Suppressor macrophage treated with lipopolysaccharide for 4 hours (primary cell): ENCODE measurements around the gene LUC7L.
"Not testable (repeated sequence)": the region's sequence is repeated elsewhere in the genome, so short reads cannot be mapped to it uniquely, and the experiment has no call there.

Experiments
- DNase-seq: peaks from one replicate; pipeline ENCODE4 v3.0.0-alpha.2; 2020

Gene LUC7L

DNA sequence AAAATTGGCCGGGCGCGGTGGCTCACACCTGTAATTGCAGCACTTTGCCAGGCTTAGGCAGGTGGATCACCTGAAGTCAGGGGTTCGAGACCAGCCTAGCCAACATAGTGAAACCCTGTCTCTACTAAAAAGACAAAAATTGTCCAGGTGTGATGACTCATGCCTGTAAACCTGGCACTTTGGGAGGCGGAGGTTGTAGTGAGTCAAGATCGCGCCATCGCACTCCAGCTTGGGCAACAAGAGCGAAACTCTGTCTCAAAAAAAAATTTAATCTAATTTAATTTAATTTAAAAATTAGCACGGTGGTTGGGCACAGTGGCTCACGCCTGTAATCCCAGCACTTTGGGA lies 50.6 kb downstream of the LUC7L start:
- no peak for DNase-seq

DNA sequence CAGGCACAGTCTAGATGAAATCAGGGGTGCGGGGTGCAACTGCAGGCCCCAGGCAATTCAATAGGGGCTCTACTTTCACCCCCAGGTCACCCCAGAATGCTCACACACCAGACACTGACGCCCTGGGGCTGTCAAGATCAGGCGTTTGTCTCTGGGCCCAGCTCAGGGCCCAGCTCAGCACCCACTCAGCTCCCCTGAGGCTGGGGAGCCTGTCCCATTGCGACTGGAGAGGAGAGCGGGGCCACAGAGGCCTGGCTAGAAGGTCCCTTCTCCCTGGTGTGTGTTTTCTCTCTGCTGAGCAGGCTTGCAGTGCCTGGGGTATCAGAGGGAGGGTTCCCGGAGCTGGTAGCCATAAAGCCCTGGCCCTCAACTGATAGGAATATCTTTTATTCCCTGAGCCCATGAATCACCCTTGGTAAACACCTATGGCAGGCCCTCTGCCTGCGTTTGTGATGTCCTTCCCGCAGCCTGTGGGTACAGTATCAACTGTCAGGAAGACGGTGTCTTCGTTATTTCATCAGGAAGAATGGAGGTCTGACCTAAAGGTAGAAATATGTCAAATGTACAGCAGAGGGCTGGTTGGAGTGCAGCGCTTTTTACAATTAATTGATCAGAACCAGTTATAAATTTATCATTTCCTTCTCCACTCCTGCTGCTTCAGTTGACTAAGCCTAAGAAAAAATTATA lies 51.1 kb downstream of the LUC7L start:
- no peak for DNase-seq

DNA sequence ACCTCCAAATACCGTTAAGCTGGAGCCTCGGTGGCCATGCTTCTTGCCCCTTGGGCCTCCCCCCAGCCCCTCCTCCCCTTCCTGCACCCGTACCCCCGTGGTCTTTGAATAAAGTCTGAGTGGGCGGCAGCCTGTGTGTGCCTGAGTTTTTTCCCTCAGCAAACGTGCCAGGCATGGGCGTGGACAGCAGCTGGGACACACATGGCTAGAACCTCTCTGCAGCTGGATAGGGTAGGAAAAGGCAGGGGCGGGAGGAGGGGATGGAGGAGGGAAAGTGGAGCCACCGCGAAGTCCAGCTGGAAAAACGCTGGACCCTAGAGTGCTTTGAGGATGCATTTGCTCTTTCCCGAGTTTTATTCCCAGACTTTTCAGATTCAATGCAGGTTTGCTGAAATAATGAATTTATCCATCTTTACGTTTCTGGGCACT lies 51.8 kb downstream of the LUC7L start:
- DNase-seq, result no peak

DNA sequence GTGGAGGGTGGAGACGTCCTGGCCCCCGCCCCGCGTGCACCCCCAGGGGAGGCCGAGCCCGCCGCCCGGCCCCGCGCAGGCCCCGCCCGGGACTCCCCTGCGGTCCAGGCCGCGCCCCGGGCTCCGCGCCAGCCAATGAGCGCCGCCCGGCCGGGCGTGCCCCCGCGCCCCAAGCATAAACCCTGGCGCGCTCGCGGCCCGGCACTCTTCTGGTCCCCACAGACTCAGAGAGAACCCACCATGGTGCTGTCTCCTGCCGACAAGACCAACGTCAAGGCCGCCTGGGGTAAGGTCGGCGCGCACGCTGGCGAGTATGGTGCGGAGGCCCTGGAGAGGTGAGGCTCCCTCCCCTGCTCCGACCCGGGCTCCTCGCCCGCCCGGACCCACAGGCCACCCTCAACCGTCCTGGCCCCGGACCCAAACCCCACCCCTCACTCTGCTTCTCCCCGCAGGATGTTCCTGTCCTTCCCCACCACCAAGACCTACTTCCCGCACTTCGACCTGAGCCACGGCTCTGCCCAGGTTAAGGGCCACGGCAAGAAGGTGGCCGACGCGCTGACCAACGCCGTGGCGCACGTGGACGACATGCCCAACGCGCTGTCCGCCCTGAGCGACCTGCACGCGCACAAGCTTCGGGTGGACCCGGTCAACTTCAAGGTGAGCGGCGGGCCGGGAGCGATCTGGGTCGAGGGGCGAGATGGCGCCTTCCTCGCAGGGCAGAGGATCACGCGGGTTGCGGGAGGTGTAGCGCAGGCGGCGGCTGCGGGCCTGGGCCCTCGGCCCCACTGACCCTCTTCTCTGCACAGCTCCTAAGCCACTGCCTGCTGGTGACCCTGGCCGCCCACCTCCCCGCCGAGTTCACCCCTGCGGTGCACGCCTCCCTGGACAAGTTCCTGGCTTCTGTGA lies 52.5 kb downstream of the LUC7L start, which contains the start of gene HBA1:
HBA1 (plus strand) TSS at position 204 of the 906 bp plus-strand sequence; CDS start at position 241, 37 bp downstream.
- DNase-seq, result not testable (repeated sequence)

DNA sequence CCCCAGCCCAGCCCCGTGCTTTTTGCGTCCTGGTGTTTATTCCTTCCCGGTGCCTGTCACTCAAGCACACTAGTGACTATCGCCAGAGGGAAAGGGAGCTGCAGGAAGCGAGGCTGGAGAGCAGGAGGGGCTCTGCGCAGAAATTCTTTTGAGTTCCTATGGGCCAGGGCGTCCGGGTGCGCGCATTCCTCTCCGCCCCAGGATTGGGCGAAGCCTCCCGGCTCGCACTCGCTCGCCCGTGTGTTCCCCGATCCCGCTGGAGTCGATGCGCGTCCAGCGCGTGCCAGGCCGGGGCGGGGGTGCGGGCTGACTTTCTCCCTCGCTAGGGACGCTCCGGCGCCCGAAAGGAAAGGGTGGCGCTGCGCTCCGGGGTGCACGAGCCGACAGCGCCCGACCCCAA lies 53.2 kb downstream of the LUC7L start:
- DNase-seq, result not testable (repeated sequence)

DNA sequence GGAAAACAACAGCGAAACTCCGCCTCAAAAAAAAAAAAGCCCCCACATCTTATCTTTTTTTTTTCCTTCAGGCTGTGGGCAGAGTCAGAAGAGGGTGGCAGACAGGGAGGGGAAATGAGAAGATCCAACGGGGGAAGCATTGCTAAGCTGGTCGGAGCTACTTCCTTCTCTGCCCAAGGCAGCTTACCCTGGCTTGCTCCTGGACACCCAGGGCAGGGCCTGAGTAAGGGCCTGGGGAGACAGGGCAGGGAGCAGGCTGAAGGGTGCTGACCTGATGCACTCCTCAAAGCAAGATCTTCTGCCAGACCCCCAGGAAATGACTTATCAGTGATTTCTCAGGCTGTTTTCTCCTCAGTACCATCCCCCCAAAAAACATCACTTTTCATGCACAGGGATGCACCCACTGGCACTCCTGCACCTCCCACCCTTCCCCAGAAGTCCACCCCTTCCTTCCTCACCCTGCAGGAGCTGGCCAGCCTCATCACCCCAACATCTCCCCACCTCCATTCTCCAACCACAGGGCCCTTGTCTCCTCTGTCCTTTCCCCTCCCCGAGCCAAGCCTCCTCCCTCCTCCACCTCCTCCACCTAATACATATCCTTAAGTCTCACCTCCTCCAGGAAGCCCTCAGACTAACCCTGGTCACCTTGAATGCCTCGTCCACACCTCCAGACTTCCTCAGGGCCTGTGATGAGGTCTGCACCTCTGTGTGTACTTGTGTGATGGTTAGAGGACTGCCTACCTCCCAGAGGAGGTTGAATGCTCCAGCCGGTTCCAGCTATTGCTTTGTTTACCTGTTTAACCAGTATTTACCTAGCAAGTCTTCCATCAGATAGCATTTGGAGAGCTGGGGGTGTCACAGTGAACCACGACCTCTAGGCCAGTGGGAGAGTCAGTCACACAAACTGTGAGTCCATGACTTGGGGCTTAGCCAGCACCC lies 54.0 kb downstream of the LUC7L start:
- DNase-seq, result peak; percentile 18

DNA sequence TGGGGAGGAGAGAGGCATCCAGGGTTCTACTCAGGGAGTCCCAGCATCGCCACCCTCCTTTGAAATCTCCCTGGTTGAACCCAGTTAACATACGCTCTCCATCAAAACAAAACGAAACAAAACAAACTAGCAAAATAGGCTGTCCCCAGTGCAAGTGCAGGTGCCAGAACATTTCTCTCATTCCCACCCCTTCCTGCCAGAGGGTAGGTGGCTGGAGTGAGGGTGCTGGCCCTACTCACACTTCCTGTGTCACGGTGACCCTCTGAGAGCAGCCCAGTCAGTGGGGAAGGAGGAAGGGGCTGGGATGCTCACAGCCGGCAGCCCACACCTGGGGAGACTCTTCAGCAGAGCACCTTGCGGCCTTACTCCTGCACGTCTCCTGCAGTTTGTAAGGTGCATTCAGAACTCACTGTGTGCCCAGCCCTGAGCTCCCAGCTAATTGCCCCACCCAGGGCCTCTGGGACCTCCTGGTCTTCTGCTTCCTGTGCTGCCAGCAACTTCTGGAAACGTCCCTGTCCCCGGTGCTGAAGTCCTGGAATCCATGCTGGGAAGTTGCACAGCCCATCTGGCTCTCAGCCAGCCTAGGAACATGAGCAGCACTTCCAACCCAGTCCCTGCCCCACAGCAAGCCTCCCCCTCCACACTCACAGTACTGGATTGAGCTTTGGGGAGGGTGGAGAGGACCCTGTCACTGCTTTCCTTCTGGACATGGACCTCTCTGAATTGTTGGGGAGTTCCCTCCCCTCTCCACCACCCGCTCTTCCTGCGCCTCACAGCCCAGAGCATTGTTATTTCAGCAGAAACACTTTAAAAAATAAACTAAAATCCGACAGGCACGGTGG lies 55.1 kb downstream of the LUC7L start:
- not testable (repeated sequence) for DNase-seq

DNA sequence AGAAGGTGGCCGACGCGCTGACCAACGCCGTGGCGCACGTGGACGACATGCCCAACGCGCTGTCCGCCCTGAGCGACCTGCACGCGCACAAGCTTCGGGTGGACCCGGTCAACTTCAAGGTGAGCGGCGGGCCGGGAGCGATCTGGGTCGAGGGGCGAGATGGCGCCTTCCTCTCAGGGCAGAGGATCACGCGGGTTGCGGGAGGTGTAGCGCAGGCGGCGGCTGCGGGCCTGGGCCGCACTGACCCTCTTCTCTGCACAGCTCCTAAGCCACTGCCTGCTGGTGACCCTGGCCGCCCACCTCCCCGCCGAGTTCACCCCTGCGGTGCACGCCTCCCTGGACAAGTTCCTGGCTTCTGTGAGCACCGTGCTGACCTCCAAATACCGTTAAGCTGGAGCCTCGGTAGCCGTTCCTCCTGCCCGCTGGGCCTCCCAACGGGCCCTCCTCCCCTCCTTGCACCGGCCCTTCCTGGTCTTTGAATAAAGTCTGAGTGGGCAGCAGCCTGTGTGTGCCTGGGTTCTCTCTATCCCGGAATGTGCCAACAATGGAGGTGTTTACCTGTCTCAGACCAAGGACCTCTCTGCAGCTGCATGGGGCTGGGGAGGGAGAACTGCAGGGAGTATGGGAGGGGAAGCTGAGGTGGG lies 55.9 kb downstream of the LUC7L start:
- not testable (repeated sequence) for DNase-seq

DNA sequence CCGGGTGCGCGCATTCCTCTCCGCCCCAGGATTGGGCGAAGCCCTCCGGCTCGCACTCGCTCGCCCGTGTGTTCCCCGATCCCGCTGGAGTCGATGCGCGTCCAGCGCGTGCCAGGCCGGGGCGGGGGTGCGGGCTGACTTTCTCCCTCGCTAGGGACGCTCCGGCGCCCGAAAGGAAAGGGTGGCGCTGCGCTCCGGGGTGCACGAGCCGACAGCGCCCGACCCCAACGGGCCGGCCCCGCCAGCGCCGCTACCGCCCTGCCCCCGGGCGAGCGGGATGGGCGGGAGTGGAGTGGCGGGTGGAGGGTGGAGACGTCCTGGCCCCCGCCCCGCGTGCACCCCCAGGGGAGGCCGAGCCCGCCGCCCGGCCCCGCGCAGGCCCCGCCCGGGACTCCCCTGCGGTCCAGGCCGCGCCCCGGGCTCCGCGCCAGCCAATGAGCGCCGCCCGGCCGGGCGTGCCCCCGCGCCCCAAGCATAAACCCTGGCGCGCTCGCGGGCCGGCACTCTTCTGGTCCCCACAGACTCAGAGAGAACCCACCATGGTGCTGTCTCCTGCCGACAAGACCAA lies 56.8 kb downstream of the LUC7L start, which contains the start of gene HBA2:
HBA2 (plus strand) TSS at position 503 of the 568 bp plus-strand sequence; CDS start at position 540, 37 bp downstream.
- DNase-seq, result not testable (repeated sequence)

DNA sequence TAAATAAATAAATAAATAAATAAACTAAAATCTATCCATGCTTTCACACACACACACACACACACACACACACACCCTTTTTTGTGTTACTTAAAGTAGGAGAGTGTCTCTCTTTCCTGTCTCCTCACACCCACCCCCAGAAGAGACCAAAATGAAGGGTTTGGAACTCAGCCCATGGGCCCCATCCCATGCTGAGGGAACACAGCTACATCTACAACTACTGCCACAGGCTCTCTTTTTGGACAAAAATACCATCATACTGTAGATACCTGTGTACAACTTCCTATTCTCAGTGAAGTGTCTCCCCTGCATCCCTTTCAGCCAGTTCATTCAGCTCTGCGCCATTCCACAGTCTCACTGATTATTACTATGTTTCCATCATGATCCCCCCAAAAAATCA lies 58.5 kb downstream of the LUC7L start:
- DNase-seq, result no peak

DNA sequence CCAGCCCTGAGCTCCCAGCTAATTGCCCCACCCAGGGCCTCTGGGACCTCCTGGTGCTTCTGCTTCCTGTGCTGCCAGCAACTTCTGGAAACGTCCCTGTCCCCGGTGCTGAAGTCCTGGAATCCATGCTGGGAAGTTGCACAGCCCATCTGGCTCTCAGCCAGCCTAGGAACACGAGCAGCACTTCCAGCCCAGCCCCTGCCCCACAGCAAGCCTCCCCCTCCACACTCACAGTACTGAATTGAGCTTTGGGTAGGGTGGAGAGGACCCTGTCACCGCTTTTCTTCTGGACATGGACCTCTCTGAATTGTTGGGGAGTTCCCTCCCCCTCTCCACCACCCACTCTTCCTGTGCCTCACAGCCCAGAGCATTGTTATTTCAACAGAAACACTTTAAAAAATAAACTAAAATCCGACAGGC lies 59.2 kb downstream of the LUC7L start:
- not testable (repeated sequence) for DNase-seq

DNA sequence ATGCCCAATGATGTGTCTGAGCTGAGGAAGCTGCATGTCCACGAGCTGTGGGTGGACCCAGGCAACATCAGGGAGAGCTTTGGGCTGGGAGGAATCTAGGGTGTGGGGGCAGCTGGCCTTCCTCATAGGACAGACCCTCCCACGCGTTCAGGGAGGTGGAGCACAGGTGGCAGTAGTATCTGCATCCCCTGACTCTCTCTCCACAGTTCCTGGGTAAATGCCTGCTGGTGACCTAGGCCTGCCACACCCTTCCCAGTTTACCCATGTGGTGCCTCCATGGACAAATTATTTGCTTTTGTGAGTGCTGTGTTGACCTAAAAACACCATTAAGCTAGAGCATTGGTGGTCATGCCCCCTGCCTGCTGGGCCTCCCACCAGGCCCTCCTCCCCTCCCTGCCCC lies 60.2 kb downstream of the LUC7L start:
- DNase-seq, result no peak

DNA sequence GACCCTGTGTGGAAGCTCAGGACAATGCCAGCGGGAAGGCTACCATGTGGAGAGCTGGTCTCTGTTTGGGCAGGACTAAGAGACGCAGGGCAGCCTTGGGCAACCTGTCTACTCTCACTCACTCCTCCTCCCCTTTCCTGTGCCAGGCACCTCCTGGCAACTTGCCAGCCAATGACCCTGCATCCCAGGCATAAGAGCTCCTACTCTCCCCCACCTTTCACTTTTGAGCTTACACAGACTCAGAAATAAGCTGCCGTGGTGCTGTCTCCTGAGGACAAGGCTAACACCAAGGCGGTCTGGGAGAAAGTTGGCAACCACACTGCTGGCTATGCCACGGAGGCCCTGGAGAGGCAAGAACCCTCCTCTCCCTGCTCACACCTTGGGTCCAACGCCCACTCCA lies 60.8 kb downstream of the LUC7L start:
- no peak for DNase-seq

DNA sequence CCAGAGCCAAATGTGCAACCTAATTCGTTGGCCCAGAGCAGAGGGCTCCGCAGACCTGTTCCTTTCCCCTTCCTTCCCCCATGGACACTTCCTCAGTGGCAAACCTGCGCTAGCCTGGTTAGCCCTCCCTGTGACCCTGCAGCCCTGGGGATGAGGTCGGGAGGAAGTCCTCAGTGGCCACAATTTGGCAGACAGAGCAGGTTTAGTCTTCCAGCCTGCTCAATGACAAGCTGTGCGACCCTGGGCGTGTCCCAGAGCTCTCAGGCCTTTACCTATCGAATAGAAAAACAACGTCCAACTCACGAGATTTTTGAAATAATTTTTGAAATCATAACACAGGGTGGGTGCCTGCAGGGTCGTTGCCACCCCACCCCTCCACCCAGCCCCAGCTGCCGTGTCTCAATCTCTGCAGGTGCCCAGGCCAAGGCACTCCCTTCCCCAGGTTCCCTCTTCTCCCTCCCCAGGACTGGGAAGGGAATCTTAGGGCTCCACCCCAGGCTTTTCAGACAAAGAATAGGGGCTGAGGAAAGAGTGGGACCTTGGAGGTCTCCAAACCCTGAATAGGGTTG lies 62.0 kb downstream of the LUC7L start:
- no peak for DNase-seq

DNA sequence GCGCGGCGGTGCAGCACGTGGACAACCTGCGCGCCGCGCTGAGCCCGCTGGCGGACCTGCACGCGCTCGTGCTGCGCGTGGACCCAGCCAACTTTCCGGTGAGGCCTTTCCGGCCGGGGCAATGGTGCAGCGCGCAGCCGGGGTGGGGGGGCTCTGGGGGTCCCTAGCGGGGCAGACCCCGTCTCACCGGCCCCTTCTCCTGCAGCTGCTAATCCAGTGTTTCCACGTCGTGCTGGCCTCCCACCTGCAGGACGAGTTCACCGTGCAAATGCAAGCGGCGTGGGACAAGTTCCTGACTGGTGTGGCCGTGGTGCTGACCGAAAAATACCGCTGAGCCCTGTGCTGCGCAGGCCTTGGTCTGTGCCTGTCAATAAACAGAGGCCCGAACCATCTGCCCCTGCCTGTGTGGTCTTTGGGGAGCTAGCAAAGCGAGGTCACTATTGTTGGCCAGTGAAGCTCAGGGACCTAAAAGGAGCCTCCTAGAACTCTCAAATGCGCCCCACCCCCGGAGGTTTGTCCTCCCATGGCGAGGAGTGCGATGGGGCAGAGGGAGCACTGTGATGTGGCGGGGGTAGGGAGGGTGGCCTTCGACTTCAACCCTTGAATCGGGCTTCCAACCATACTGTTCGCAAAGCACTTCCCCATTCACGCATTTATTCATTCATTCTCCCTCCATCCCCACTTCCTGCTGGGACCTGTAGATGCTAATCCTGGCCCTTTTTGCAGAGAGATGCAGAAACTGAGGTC lies 62.7 kb downstream of the LUC7L start:
- no peak for DNase-seq

DNA sequence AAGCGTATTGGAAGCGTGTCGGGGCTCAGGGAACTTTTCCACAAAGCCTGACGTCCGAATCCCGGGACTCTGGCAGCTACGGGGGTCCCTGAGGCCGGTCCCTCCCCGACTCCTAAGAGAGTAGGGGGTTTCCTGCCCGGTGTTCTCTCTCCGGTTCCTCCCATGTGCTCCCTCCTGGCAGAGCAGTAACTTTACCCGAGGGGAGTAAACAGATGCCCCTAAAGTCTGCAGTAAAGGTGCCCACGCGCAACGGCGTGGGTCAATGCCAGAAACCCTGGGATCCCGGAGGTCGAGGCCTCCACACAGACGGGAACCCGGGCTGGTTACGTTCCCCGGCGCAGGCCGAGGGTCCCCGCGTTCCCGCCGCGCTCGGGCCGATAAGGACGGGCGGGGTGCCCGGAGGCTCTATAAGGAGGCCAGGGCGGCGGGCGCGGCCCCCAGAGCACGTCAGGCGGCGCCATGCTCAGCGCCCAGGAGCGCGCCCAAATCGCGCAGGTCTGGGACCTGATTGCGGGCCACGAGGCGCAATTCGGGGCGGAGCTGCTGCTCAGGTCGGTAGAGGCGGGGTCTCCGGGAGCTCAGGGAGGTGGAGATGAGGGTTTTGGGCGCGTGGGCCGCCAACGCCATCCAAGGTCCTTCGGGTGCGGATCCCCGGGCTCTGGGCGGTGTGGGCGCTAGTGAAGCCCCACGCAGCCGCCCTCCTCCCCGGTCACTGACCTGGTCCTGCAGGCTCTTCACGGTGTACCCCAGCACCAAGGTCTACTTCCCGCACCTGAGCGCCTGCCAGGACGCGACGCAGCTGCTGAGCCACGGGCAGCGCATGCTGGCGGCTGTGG lies 63.5 kb downstream of the LUC7L start, which contains the start of gene HBM:
HBM (plus strand) TSS at position 440 of the 836 bp plus-strand sequence; CDS start at position 460, 20 bp downstream.
- no peak for DNase-seq

DNA sequence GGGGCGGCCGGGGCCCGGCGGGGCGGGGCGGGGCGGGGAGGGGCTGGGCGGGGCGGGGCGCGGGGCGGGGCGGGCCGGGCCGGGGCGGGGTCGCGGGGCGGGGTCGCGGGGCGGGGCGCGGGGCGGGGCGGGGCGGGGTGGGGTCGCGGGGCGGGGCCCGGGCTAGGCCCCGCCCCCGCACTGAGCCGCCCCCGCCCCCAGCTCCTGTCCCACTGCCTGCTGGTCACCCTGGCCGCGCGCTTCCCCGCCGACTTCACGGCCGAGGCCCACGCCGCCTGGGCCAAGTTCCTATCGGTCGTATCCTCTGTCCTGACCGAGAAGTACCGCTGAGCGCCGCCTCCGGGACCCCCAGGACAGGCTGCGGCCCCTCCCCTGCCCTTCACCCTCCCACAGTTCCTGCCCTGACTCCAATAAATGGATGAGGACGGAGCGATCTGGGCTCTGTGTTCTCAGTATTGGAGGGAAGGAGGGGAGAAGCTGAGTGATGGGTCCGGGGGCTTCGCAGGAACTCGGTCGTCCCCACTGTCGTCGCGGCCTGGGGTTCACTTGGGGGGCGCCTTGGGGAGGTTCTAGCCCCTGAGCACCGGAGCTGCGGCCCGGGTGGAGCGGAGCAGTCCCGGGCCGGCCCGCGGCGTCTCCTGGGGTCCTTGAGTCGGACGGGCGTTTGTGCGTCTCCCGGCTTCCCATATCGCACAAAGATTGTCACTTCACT lies 64.3 kb downstream of the LUC7L start:
- DNase-seq, result no peak
